ENCODE data around the gene MXD1. TPM values are rescaled to one million over a fixed set of nuclear protein-coding genes. Genes with fewer than 3 reads are reported as not detected.

Gene MXD1
- total and polyA plus RNA-seq, 9 of the 15 experiments (the other 6 are each of a cell fraction or from before 2014, with no cell fraction given): 6.7 to 35.9 (median 11.0) TPM

DNA sequence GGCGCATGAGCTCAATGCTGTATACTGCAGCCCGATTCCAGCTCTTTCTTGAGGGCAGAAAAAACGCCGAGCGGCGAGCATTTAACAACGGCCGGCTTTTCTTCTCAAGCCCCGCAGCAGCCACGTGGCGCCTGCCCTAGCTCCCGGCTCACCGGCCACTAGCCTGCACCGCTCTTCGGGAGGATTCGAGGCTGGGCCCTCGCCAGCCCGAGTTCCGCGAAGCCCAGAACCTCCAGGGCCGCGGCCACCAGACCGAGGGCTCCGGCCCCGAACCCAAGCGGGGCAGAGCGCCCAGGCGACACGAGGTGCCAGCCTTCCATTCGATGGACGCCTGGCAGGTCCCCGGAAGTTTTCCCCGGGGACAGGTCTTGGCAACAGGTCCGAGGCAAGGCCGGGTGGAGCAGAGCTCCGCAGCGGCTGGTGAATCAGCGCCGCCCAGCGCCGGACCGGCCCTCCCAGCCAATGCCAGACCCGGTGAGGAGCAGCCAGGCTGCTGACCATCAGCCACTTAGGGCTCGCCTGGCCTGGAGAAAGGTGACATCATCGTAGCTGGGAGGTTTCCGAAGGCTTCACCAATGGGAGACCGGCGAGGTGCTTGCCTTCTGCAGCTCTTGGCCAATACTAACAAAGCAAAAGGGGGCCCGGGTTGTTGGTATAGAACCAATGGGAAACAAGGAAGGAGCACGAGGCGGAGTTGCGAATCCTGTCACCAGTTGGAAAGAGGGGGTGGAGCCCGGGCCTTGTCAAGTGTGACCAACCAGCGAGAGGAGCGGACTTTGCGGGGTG, 552 bp upstream of the MXD1 start (continued):
- TF ChIP-seq, protein P1, sequence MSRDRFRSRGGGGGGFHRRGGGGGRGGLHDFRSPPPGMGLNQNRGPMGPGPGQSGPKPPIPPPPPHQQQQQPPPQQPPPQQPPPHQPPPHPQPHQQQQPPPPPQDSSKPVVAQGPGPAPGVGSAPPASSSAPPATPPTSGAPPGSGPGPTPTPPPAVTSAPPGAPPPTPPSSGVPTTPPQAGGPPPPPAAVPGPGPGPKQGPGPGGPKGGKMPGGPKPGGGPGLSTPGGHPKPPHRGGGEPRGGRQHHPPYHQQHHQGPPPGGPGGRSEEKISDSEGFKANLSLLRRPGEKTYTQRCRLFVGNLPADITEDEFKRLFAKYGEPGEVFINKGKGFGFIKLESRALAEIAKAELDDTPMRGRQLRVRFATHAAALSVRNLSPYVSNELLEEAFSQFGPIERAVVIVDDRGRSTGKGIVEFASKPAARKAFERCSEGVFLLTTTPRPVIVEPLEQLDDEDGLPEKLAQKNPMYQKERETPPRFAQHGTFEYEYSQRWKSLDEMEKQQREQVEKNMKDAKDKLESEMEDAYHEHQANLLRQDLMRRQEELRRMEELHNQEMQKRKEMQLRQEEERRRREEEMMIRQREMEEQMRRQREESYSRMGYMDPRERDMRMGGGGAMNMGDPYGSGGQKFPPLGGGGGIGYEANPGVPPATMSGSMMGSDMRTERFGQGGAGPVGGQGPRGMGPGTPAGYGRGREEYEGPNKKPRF (IDR thresholded peaks at IDR 0.05; ENCODE audit: low read depth, low read length): no peak
- TF ChIP-seq ATF7 (IDR thresholded peaks at IDR 0.05) (peak; percentile 99), ZSCAN32 (CRISPR knock-in tag; IDR thresholded peaks at IDR 0.05) (0 out of 2 replicates have a peak, but pooled peaks have one; percentile 8), XRCC4 (IDR thresholded peaks at IDR 0.05; ENCODE audit: extremely low read depth, insufficient read depth, insufficient read length) (no peak), HEY1 (CRISPR knock-in tag; IDR thresholded peaks at IDR 0.05; ENCODE audit: borderline replicate concordance) (no peak), SRSF7 (optimal IDR thresholded peaks at IDR 0.05; ENCODE audit: low read depth, low read length) (no peak), POLR2B (IDR thresholded peaks at IDR 0.05; ENCODE audit: low read depth, partially characterized antibody) (peak; percentile 84), SNIP1 (IDR thresholded peaks at IDR 0.05; ENCODE audit: low read depth) (no peak), CBFA2T3 (IDR thresholded peaks at IDR 0.05) (no peak; the same call in 1 of the 2 replicates), SLC30A9 (CRISPR knock-in tag; IDR thresholded peaks at IDR 0.05) (no peak), HNRNPLL (IDR thresholded peaks at IDR 0.05; ENCODE audit: low read depth, low read length, poor library complexity, severe bottlenecking) (peak; percentile 73), ETV1 (tag; conservative IDR thresholded peaks at IDR 0.05; ENCODE audit: low read depth) (peak; percentile 52; the same call in 1 of the 2 replicates), ZNF780A (CRISPR knock-in tag; IDR thresholded peaks at IDR 0.05) (peak; percentile 61; the same call in 1 of the 2 replicates), MAFK (IDR thresholded peaks at IDR 0.05; ENCODE audit: low read length) (no peak; the same call in 1 of the 2 replicates)
- TF ChIP-seq, protein P2, sequence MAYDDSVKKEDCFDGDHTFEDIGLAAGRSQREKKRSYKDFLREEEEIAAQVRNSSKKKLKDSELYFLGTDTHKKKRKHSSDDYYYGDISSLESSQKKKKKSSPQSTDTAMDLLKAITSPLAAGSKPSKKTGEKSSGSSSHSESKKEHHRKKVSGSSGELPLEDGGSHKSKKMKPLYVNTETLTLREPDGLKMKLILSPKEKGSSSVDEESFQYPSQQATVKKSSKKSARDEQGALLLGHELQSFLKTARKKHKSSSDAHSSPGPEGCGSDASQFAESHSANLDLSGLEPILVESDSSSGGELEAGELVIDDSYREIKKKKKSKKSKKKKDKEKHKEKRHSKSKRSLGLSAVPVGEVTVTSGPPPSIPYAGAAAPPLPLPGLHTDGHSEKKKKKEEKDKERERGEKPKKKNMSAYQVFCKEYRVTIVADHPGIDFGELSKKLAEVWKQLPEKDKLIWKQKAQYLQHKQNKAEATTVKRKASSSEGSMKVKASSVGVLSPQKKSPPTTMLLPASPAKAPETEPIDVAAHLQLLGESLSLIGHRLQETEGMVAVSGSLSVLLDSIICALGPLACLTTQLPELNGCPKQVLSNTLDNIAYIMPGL (CRISPR knock-in tag; IDR thresholded peaks at IDR 0.05): no peak; the same call in 1 of the 2 replicates
- TF ChIP-seq, protein P3, sequence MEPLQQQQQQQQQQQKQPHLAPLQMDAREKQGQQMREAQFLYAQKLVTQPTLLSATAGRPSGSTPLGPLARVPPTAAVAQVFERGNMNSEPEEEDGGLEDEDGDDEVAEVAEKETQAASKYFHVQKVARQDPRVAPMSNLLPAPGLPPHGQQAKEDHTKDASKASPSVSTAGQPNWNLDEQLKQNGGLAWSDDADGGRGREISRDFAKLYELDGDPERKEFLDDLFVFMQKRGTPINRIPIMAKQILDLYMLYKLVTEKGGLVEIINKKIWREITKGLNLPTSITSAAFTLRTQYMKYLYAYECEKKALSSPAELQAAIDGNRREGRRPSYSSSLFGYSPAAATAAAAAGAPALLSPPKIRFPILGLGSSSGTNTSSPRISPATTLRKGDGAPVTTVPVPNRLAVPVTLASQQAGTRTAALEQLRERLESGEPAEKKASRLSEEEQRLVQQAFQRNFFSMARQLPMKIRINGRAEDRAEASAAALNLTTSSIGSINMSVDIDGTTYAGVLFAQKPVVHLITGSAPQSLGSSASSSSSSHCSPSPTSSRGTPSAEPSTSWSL (CRISPR knock-in tag; IDR thresholded peaks at IDR 0.05; ENCODE audit: borderline replicate concordance): peak; percentile 39; the same call in 1 of the 2 replicates
- TF ChIP-seq, protein P4, sequence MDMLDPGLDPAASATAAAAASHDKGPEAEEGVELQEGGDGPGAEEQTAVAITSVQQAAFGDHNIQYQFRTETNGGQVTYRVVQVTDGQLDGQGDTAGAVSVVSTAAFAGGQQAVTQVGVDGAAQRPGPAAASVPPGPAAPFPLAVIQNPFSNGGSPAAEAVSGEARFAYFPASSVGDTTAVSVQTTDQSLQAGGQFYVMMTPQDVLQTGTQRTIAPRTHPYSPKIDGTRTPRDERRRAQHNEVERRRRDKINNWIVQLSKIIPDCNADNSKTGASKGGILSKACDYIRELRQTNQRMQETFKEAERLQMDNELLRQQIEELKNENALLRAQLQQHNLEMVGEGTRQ (CRISPR knock-in tag; IDR thresholded peaks at IDR 0.05): peak; percentile 37; the same call in 1 of the 2 replicates

Measured in K562 (cell line).